ENCODE data around the gene NHERF1.

The NHERF1 gene

DNA sequence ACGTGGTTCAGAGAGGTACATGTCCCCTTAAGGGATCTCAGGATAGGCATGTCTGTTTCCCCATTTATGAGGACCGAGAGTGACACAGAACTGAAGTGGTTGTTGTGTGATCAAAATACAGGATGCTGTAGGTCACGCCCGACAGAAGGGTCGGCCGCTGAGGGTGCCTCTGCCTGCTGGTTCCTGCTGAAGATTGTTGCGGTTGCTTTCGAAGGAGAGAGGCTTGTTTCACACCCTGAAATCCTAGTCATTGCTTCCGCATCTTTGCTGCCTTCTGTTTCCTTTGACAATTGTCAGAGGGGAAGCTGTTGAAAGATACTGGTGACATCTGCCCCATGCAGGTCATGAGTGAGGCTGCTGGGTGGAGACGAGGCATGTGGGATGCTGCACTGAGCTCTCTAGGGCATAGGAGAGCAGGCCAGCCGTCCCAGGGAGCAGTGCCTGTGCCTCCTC lies 31.5 kb downstream of the NHERF1 start:
- DNase-seq (ENCODE audit: low read depth, low spot score), result no peak
- H3K27ac ChIP-seq, result no peak overlapping the region

GRCh38 chr17:74780443-74781238 lies 32.2 kb downstream of the NHERF1 start:
- no peak overlapping the region for H3K27ac ChIP-seq
- DNase-seq (ENCODE audit: low read depth, low spot score), result no peak

- DNase-seq (ENCODE audit: low read depth, low spot score), result no peak
- H3K27ac ChIP-seq, result no peak overlapping the region
Observed at GRCh38 chr17:74782571-74782970, 34.1 kb downstream of the NHERF1 start.

GRCh38 chr17:74784125-74784810 lies 35.8 kb downstream of the NHERF1 start:
- no peak overlapping the region for H3K27ac ChIP-seq
- no peak for DNase-seq (ENCODE audit: low read depth, low spot score)

DNA sequence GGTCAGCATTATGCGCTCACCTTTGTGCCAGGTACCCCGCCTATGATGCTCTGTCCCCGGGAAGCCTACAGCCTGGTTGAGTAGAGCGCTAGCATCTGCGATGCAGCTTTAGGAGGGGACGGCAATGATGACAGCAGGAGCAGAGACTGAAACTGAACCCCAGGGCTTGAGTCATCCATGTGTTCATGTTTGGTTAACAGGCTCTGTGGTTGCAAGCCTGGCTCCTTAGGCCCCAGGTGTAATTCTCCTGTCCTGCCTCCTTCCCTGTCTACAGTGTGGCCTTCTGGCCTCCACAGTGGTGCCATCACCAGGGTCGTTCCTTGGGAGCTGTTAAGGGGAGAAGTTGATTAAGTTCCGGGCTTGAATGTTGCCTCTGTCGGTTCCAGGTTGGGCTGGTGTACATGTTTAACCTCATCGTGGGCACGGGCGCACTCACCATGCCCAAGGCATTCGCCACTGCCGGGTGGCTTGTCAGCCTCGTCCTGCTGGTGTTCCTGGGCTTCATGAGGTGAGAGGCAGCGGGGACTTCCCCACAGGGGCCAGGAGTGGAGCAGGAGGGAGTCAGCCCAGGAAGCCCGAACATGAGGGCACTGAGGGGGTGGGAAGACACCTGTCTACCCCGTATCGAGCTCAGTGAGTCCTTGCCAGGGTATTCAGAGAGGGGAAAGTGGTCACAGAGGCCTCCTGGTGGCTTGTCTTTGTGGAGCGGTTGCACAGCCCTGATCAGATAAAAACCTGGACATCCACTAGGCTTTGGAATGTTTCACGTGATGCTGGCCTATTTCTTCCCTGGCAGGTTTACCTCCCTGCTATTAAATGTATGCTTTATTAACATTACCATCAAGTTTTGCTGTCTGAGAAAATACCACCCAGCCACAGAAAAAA lies 36.9 kb downstream of the NHERF1 start:
- DNase-seq (ENCODE audit: low read depth, low spot score), result no peak
- H3K27ac ChIP-seq, result no peak overlapping the region

DNA sequence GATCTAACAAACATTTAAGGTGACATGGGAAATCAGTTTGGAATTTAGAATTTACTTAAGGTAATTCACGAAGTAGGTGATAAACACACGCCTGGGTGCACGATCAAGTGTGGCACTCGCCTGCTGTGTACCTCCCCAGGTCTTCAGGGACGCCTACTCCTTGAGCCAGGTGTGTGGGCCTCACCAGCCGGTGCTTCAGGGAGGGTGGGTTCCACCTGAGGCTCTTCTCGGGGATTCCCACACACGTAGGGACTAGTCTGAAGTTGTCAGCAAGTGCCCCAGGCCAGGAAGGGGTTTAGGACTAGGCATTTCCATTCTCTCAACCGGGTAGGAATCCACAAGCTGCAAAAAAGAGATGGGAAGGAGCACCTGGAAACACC lies 37.5 kb downstream of the NHERF1 start:
- H3K27ac ChIP-seq, result no peak overlapping the region
- no peak for DNase-seq (ENCODE audit: low read depth, low spot score)

DNA sequence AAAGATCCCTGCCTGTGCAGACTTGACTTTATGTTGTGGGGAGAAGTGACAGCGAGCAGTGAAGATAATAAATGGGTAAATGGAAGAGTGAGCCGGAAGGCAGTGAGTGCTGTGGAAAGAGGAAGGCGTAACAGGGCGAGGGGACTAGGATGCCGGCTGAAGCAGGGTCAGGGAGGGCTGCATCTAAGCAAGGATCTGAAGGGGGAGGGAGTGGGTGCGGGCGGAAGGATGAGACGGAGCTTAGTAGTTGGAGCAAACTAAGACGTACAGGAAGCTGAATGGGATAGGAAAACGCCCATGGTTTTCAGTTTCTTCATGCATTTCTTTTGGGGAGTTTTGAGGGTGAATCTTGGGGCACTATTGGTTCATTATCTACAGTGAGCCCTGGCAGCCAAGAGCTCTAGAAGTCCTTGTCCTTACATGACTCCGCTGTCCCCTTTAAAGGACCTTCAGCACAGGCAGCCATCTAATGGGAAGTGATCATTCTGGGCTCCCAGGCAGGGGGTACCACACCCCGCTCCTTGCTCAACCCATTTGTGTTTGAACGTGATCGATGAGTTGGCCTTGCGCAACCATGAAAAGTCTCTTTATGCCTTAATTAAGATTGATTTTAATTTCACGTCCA lies 38.1 kb downstream of the NHERF1 start:
- no peak for DNase-seq (ENCODE audit: low read depth, low spot score)
- H3K27ac ChIP-seq, result no peak overlapping the region

DNA sequence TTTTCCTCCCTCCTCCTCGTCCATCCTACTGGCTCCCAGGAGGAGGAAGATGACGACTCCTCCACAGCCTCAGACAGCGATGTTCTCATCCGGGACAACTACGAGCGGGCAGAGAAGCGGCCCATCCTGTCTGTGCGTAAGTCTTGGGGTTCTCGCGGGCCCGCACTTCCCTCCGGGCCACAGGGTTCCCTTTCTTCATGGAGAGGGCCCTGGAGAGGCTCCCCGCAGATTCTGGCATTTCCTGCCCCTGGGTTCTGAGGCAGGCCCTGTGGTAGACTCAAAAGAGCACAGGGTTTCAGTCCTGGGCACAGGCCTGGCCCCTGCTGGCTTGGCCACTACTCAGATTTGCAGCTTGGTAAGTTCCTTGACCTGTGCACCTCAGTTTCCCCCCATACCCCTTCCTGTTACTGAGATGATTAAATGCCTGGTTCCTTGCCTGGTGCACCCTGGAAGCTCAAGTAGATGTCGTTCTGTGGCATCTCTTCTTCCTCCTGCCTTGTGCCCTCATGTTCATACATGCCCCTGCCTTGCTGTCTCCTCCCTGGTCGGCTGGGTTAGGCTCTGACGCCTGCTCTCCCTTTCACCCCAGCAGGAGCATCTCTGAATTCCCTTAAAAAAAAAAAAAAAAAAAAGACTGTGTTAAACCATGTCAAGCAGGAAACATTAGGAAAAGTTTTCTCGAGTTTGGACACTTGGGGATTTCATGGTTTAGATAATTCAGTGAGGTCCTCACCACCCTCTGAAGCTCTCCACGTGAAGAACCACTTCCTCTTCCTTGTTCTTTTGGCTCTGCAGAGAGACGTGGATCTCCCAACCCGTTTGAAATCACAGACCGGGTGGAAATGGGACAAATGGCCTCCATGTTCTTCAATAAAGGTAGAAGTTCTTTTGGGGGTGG lies 42.0 kb downstream of the NHERF1 start:
- no peak overlapping the region for H3K27ac ChIP-seq
- no peak for DNase-seq (ENCODE audit: low read depth, low spot score)

GRCh38 chr17:74792586-74793105 lies 44.2 kb downstream of the NHERF1 start:
- no peak for DNase-seq (ENCODE audit: low read depth, low spot score)
- H3K27ac ChIP-seq, result no peak overlapping the region

- H3K27ac ChIP-seq, result no peak overlapping the region
- no peak for DNase-seq (ENCODE audit: low read depth, low spot score)
Observed at GRCh38 chr17:74795327-74796020, 47.0 kb downstream of the NHERF1 start.

GRCh38 chr17:74796211-74796610 lies 47.8 kb downstream of the NHERF1 start:
- no peak for DNase-seq (ENCODE audit: low read depth, low spot score)
- H3K27ac ChIP-seq, result no peak overlapping the region

DNA sequence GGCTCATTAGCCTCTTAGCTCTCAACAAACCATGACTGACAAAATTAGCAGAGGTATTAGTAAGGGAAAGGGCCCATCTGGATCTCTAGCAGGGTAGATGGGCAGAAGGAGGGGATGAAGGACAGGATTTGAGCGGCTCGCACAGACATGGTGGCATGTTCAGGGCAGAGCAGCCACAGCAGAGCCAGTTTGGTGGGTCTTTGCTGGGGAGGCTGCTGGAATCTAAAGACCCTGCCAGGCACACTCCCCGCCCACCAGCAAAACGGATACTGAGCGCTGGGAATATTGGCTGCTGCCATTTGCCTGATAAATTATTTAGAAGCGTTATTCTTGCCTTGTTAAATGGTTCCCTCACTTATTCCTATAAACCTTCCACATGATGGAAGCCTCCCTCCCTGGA lies 48.4 kb downstream of the NHERF1 start:
- no peak for DNase-seq (ENCODE audit: low read depth, low spot score)
- H3K27ac ChIP-seq, result no peak overlapping the region

GRCh38 chr17:74797824-74798223 lies 49.4 kb downstream of the NHERF1 start:
- no peak overlapping the region for H3K27ac ChIP-seq

DNA sequence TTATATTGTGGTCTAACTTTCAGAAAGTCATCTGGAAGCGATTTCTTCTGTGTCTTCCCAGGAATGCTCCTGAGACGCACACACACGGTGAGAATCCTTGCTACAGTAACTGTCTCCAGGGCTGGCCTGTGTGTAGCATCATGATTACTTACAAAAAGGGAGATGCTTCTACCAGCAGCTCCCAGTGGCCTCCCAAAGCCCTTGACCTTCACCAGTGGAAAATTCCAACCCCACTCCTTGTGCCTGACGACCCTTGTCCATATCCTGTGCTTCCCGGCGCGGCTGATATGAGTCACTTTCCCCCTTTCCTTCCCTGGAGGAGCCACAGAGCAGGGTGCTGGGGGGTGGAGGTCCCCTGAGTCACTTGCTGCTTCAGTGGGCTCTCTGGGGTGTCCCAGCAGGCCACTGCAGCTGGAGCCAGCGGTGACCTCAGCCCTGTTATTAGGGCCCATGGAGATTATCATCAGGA lies 49.8 kb downstream of the NHERF1 start:
- no peak for DNase-seq (ENCODE audit: low read depth, low spot score)
- no peak overlapping the region for H3K27ac ChIP-seq

More at GRCh38 chr17:74797824-74798223, 49.4 kb downstream of the NHERF1 start:
- no peak for DNase-seq (ENCODE audit: low read depth, low spot score)

DNA sequence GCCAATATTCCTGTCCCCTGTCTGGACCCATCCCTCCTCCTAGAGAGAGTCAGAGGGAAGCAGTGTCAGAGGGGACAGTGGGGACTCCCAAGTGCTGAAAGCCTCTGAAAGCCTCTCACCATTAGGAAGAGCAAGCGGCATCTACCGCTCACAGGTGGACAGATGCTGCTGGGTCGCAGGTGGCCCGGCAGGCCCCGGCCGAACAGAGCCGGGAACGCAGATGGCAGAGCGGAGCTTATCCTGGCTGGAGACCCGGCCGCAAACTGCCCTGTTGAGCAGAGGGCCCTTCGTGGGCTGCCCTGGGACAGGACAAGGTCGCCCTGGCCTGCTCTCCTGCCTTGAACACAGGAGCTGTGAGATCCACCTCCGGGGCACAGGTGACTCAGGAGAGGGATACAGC lies 50.7 kb downstream of the NHERF1 start:
- H3K27ac ChIP-seq, result no peak overlapping the region

DNA sequence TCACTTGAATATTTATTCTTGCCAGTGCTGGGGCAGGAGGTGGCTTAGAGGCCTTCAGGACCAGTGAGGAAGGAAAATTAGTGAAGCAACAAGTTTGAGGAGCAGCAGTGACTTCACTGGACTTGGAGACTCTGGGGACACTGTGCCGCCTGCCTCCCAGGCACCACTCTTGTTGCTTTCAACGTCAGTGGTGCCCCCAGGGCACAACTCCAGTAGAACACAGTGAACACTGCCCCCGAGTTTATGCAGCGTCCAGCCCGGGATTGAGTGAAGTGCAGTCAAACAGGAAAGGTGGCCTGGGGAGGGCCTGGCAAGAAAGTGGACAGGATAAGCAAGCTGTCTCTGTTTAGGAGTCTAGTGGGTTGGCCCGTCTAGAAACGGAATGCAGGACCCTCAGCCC lies 52.1 kb downstream of the NHERF1 start:
- no peak overlapping the region for H3K27ac ChIP-seq
- no peak for DNase-seq (ENCODE audit: low read depth, low spot score)

More for the DNA sequence above, 50.7 kb downstream of the NHERF1 start:
- no peak for DNase-seq (ENCODE audit: low read depth, low spot score)

DNA sequence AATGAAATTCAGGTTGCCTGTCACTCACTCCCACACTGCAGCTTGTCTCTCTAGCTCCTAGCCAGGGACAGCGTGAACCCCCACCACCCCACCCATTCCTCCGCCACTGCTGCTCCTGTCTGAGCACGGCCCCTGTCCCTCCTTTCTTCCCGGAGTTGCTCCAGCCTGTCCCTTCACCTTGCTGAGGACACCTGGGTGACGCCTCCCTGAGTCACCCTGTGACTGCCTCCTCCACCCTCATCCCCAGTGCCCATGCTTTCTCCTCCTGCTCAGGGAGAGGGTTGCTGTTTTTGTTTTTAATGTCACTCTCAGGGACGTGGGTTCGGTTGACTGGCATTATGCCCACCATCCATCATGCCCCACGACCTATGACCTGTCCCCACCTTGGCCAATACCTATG lies 53.5 kb downstream of the NHERF1 start:
- DNase-seq (ENCODE audit: low read depth, low spot score), result no peak
- H3K27ac ChIP-seq, result no peak overlapping the region

- DNase-seq (ENCODE audit: low read depth, low spot score), result no peak
- H3K27ac ChIP-seq, result no peak overlapping the region
Observed at GRCh38 chr17:74803388-74803930, 55.0 kb downstream of the NHERF1 start.
